Measurements from ENCODE around the gene TCF3. TPM values are rescaled to one million over a fixed set of nuclear protein-coding genes. Genes with fewer than 3 reads are reported as not detected.

Gene TCF3
- total and polyA plus RNA-seq, 12 donors, result 8.5 to 96.0 (median 42.0) TPM

- peaks cover 0 to 1% of the 10 kb centered on the region in 2 donors for H3K4me1 ChIP-seq (replicated peaks in 1 of 2)
- intact Hi-C loops (cut with DNase I), result no loop called here
- H3K4me3 ChIP-seq, result no peak overlapping the region
- peaks cover 57% of the 10 kb centered on the region for H3K27me3 ChIP-seq
- H3K9me3 ChIP-seq (replicated peaks in 1 of 3), result no peaks in the 10 kb centered on the region
- WGBS, 4 donors, result 70 to 83% (median 79%) methylated on average over 12 of the region's 12 CpGs
- no peak for DNase-seq
- no peaks in the 10 kb centered on the region for H3K36me3 ChIP-seq (replicated peaks in 1 of 2)
- no peak overlapping the region for H3K27ac ChIP-seq
- TF ChIP-seq CTCF (IDR thresholded peaks at IDR 0.05), result no peak
- TF ChIP-seq POLR2A (IDR thresholded peaks at IDR 0.05), result no peak
Observed at GRCh38 chr19:1680976-1681375, 28.6 kb upstream of the TCF3 start.

GRCh38 chr19:1678073-1678472 is 25.7 kb upstream of the TCF3 start:
- Histone ChIP-seq H3K27me3 (peaks cover 56% of the 10 kb centered on the region), H3K9me3 (replicated peaks in 1 of 3) (no peaks in the 10 kb centered on the region), H3K27ac (no peak overlapping the region), H3K36me3 (replicated peaks in 1 of 2) (no peaks in the 10 kb centered on the region), H3K4me1 (replicated peaks in 1 of 2) (peaks cover 0 to 7% of the 10 kb centered on the region in 2 donors), H3K4me3 (no peak overlapping the region)
- 75 to 93% (median 80%) methylated on average over 2 of the region's 2 CpGs for WGBS, 4 donors
- intact Hi-C loops (cut with DNase I), result loop anchor here in 1 of 2 donors (10.0 kb wide), 1 partner anchor 117 kb away; no protein-coding TSS in a partner anchor
- no peak for DNase-seq
- TF ChIP-seq POLR2A (IDR thresholded peaks at IDR 0.05), result no peak
- TF ChIP-seq CTCF (IDR thresholded peaks at IDR 0.05), result no peak

GRCh38 chr19:1676351-1677266 is 24.2 kb upstream of the TCF3 start:
- no peaks in the 10 kb centered on the region for H3K36me3 ChIP-seq (replicated peaks in 1 of 2)
- intact Hi-C loops (cut with DNase I), result loop anchor here in 1 of 2 donors (10.0 kb wide), 1 partner anchor 118 kb away; no protein-coding TSS in a partner anchor
- no peak for DNase-seq
- no peak for TF ChIP-seq CTCF (IDR thresholded peaks at IDR 0.05)
- no peak for TF ChIP-seq POLR2A (IDR thresholded peaks at IDR 0.05)
- H3K27ac ChIP-seq, result no peak overlapping the region
- peaks cover 0 to 13% of the 10 kb centered on the region in 2 donors for H3K4me1 ChIP-seq (replicated peaks in 1 of 2)
- no peak overlapping the region for H3K4me3 ChIP-seq
- peaks cover 60% of the 10 kb centered on the region for H3K27me3 ChIP-seq
- 44 to 54% (median 46%) methylated on average over 11 to 27 of the region's 27 CpGs for whole genome bisulfite sequencing, 4 donors
- no peaks in the 10 kb centered on the region for H3K9me3 ChIP-seq (replicated peaks in 1 of 3)

GRCh38 chr19:1675633-1676350 is 23.4 kb upstream of the TCF3 start:
- no peak overlapping the region for H3K27ac ChIP-seq
- peaks cover 69% of the 10 kb centered on the region for H3K27me3 ChIP-seq
- H3K4me1 ChIP-seq (replicated peaks in 1 of 2), result peaks cover 0 to 13% of the 10 kb centered on the region in 2 donors

More at GRCh38 chr19:1675633-1676350, 23.4 kb upstream of the TCF3 start:
- DNase-seq, result peak in 1 of 7 donors; percentile 64
- 7 to 14% (median 10%) methylated on average over 20 to 62 of the region's 62 CpGs for WGBS, 4 donors
- Histone ChIP-seq H3K4me3 (peak overlapping the region in 1 of 4 donors; percentile 19), H3K36me3 (replicated peaks in 1 of 2) (no peaks in the 10 kb centered on the region), H3K9me3 (replicated peaks in 1 of 3) (no peaks in the 10 kb centered on the region)
- intact Hi-C loops (cut with DNase I), result loop anchor here in 1 of 2 donors (10.0 kb wide), 1 partner anchor 119 kb away; no protein-coding TSS in a partner anchor
- TF ChIP-seq POLR2A (IDR thresholded peaks at IDR 0.05) (no peak), CTCF (IDR thresholded peaks at IDR 0.05) (no peak)

Measured in adrenal gland (tissue), 12 donors.